Stomach (tissue), 4 donors: ENCODE measurements around the gene HS6ST3.

Source experiments
- EP300 ChIP-seq: sonication (generic); formaldehyde crosslinking; IDR thresholded peaks from one replicate; pipeline ENCODE4 v1.6.1; 2017; ENCODE audit warnings: antibody characterized with exemption
- POLR2A ChIP-seq, 4 donors: fragments of 450-650 bp; IDR thresholded peaks; one replicate each; pipeline ENCODE4 v1.6.1; 2016; ENCODE audit warnings: antibody characterized with exemption in 4 of 4, control low read depth in 2 of 4, mild to moderate bottlenecking in 1 of 4, moderate library complexity in 1 of 4
- POLR2AphosphoS5 ChIP-seq, 3 donors: sonication (generic); formaldehyde crosslinking; IDR thresholded peaks; one replicate each; pipeline ENCODE4 v1.6.1; 2016; ENCODE audit warnings: antibody characterized with exemption in 3 of 3
- TF ChIP-seq, protein P1 (sequence below), 7 experiments: fragments of 450-650 bp in 4 of 7; fragments of 200-600 bp in 3 of 7; sonication (generic) in 3 of 7; IDR thresholded peaks; one replicate each; pipeline ENCODE4 v1.5.1; 2016 to 2019; ENCODE audit warnings: antibody characterized with exemption in 7 of 7, control low read depth in 2 of 7, mild to moderate bottlenecking in 1 of 7

DNA sequence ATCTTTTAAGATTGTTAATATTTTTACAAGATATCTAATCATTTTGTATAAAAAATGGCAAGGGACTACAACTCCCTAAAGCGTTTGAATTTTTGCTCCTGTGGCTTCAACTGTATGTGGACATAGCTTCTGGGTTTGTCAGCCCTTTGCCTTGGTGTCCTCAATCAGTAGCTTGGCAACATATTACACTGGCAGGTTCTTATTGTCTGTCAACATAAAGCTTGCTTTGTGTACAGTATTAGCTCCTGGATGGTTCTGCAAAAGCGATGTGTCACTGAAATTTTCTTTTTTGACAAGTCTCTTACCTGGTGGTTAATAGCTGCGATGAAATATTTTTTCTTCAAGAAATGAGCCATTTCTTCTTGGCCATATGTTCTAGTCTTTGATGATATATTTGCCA is 190.0 kb downstream of the HS6ST3 start:
- TF ChIP-seq, protein P1, sequence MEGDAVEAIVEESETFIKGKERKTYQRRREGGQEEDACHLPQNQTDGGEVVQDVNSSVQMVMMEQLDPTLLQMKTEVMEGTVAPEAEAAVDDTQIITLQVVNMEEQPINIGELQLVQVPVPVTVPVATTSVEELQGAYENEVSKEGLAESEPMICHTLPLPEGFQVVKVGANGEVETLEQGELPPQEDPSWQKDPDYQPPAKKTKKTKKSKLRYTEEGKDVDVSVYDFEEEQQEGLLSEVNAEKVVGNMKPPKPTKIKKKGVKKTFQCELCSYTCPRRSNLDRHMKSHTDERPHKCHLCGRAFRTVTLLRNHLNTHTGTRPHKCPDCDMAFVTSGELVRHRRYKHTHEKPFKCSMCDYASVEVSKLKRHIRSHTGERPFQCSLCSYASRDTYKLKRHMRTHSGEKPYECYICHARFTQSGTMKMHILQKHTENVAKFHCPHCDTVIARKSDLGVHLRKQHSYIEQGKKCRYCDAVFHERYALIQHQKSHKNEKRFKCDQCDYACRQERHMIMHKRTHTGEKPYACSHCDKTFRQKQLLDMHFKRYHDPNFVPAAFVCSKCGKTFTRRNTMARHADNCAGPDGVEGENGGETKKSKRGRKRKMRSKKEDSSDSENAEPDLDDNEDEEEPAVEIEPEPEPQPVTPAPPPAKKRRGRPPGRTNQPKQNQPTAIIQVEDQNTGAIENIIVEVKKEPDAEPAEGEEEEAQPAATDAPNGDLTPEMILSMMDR (IDR thresholded peaks at IDR 0.05): no peak
- no peak for TF ChIP-seq POLR2A (IDR thresholded peaks at IDR 0.05)
- no peak for TF ChIP-seq POLR2AphosphoS5 (IDR thresholded peaks at IDR 0.05)
- TF ChIP-seq EP300: no peak
